ENCODE results near the gene MAP2K4. TPM values are rescaled to one million over a fixed set of nuclear protein-coding genes. Genes with fewer than 3 reads are reported as not detected.

MAP2K4 gene
- total RNA-seq, 1 donor from 2014 or later: 35.4 TPM

DNA sequence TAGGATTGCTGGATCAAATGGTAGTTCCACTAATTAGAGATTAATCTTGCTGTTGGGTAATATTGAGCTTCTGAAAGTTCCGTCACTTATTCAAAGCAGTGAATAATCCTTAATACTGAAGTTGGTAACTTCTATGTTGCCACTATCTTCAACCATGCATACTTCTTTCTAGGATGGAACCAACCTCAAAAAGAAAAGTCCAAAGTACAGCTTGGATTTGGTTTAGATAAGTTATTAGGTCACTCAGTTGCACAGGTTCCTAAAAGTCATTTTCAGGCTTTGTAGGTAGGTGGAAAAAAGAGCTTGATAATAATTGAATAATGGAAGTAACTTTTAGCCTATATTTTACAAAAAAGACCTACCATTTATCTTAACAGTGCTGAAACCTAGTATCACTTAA lies 78.7 kb downstream of the MAP2K4 start:
- no peak for TF ChIP-seq CTCF (IDR thresholded peaks at IDR 0.05; ENCODE audit: partially characterized antibody, unreplicated experiment)
- H3K9me3 Mint-ChIP-seq (ENCODE audit: unreplicated experiment): peaks cover 1% of the 10 kb centered on the region
- no peaks in the 10 kb centered on the region for H3K27me3 Mint-ChIP-seq (ENCODE audit: unreplicated experiment)
- H3K4me1 Mint-ChIP-seq (ENCODE audit: low read depth, unreplicated experiment): no peaks in the 10 kb centered on the region
- H3K4me3 Mint-ChIP-seq (ENCODE audit: unreplicated experiment): no peak overlapping the region
- H3K27ac Mint-ChIP-seq (ENCODE audit: unreplicated experiment): no peak overlapping the region
- H3K36me3 Mint-ChIP-seq (ENCODE audit: unreplicated experiment): no peaks in the 10 kb centered on the region
- no peak for DNase-seq

DNA sequence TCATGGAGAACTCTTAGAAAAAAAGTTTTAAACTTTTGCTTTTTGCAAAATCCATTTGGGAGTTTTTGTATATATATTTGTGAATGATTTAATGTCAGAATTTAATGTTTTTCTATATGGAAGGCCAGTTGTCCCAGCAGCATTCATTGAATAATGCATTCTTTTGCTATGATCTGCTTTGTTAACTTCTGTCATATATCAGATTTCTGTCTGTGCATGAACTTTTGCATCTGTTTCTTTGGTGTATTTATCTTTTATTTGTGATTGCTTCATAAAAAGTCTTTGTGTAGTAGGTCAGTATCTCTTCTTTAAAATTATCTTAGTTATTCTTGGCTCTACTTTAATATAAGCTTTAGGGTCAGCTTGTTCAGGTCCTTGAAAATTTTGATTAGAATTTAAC lies 84.2 kb downstream of the MAP2K4 start:
- TF ChIP-seq CTCF (IDR thresholded peaks at IDR 0.05; ENCODE audit: partially characterized antibody, unreplicated experiment): no peak
- Mint-ChIP-seq H3K36me3 (ENCODE audit: unreplicated experiment) (no peaks in the 10 kb centered on the region), H3K27me3 (ENCODE audit: unreplicated experiment) (no peaks in the 10 kb centered on the region), H3K4me1 (ENCODE audit: low read depth, unreplicated experiment) (peaks cover 4% of the 10 kb centered on the region), H3K9me3 (ENCODE audit: unreplicated experiment) (peaks cover 1% of the 10 kb centered on the region), H3K27ac (ENCODE audit: unreplicated experiment) (no peak overlapping the region), H3K4me3 (ENCODE audit: unreplicated experiment) (no peak overlapping the region)
- DNase-seq: no peak

- peaks cover 1% of the 10 kb centered on the region for H3K9me3 Mint-ChIP-seq (ENCODE audit: unreplicated experiment)
- no peaks in the 10 kb centered on the region for H3K27me3 Mint-ChIP-seq (ENCODE audit: unreplicated experiment)
- no peaks in the 10 kb centered on the region for H3K36me3 Mint-ChIP-seq (ENCODE audit: unreplicated experiment)
- no peak overlapping the region for H3K4me3 Mint-ChIP-seq (ENCODE audit: unreplicated experiment)
- H3K27ac Mint-ChIP-seq (ENCODE audit: unreplicated experiment): no peak overlapping the region
- DNase-seq: no peak
- peaks cover 4% of the 10 kb centered on the region for H3K4me1 Mint-ChIP-seq (ENCODE audit: low read depth, unreplicated experiment)
- TF ChIP-seq CTCF (IDR thresholded peaks at IDR 0.05; ENCODE audit: partially characterized antibody, unreplicated experiment): no peak
Measured at GRCh38 chr17:12107905-12108304, 87.2 kb downstream of the MAP2K4 start.

- TF ChIP-seq CTCF (IDR thresholded peaks at IDR 0.05; ENCODE audit: partially characterized antibody, unreplicated experiment): no peak
- no peaks in the 10 kb centered on the region for H3K9me3 Mint-ChIP-seq (ENCODE audit: unreplicated experiment)
Measured at GRCh38 chr17:12110906-12111305, 90.2 kb downstream of the MAP2K4 start.

GRCh38 chr17:12113156-12113555 lies 92.5 kb downstream of the MAP2K4 start:
- Mint-ChIP-seq H3K4me1 (ENCODE audit: low read depth, unreplicated experiment) (no peaks in the 10 kb centered on the region), H3K36me3 (ENCODE audit: unreplicated experiment) (no peaks in the 10 kb centered on the region), H3K27me3 (ENCODE audit: unreplicated experiment) (no peaks in the 10 kb centered on the region), H3K9me3 (ENCODE audit: unreplicated experiment) (no peaks in the 10 kb centered on the region), H3K27ac (ENCODE audit: unreplicated experiment) (no peak overlapping the region), H3K4me3 (ENCODE audit: unreplicated experiment) (no peak overlapping the region)
- TF ChIP-seq CTCF (IDR thresholded peaks at IDR 0.05; ENCODE audit: partially characterized antibody, unreplicated experiment): no peak
- no peak for DNase-seq

More at GRCh38 chr17:12110906-12111305, 90.2 kb downstream of the MAP2K4 start:
- Mint-ChIP-seq H3K27ac (ENCODE audit: unreplicated experiment) (no peak overlapping the region), H3K27me3 (ENCODE audit: unreplicated experiment) (no peaks in the 10 kb centered on the region), H3K4me1 (ENCODE audit: low read depth, unreplicated experiment) (peaks cover 2% of the 10 kb centered on the region), H3K4me3 (ENCODE audit: unreplicated experiment) (no peak overlapping the region), H3K36me3 (ENCODE audit: unreplicated experiment) (no peaks in the 10 kb centered on the region)
- no peak for DNase-seq
